ENCODE results near the gene THADA. TPM values are rescaled to one million over a fixed set of nuclear protein-coding genes. Genes with fewer than 3 reads are reported as not detected.

THADA gene
- total and polyA plus RNA-seq, 7 donors = 4.4 to 35.2 (median 20.2) TPM

DNA sequence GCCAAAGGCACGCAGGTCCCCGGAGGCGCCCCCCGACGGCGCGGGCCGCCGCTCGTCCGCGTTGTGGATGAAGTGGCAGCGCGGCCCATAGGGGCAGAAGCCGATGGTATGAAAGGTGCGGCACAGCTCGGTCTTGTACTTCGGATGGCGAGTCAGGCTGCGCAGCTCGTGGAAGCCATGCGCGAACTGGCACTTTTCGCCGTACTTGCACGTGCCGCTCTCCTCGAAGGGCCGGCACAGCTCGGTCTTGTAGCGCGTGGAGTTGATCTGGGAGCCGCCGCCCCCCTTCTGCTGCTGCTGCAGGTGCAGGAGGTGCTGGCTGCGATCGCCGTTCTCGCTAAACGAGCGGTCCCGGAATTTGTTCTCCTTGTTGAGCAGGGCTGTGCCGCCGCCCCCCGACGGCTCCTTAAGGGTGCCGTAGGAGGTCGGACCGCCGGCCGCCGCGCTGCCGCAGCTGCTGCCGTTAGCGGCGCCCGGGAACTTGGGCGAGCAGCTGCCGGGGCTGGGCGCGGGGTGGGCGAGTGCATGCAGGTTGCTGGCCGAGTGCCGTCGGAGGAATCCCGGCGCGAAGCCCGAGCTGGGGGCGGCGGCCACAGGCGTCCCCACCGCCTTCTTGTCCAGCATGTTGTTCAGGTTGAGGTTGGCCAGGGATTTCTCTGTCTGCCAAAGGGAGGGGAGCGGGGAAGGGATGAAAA, 370.6 kb downstream of the THADA start:
- DNase-seq = peak; percentile 87
- 0% methylated on average over 74 of the region's 74 CpGs for WGBS, 2 donors
- intact Hi-C loops (cut with DNase I) = loop anchor here (5.0 kb wide), 2 partner anchors 122 to 312 kb away; no protein-coding TSS in a partner anchor
- peak overlapping the region; percentile 73 to 96 (median 92) for H3K4me3 ChIP-seq
- no peaks in the 10 kb centered on the region for H3K9me3 ChIP-seq
- H3K4me1 ChIP-seq = peaks cover 0 to 57% (median 50%) of the 10 kb centered on the region in 4 donors
- TF ChIP-seq POLR2A (IDR thresholded peaks at IDR 0.05) (no peak), EP300 (IDR thresholded peaks at IDR 0.05) (no peak), POLR2AphosphoS5 (IDR thresholded peaks at IDR 0.05) (peak in 3 of 4 donors; percentile 41 to 68 (median 41))
- TF ChIP-seq, protein P1, sequence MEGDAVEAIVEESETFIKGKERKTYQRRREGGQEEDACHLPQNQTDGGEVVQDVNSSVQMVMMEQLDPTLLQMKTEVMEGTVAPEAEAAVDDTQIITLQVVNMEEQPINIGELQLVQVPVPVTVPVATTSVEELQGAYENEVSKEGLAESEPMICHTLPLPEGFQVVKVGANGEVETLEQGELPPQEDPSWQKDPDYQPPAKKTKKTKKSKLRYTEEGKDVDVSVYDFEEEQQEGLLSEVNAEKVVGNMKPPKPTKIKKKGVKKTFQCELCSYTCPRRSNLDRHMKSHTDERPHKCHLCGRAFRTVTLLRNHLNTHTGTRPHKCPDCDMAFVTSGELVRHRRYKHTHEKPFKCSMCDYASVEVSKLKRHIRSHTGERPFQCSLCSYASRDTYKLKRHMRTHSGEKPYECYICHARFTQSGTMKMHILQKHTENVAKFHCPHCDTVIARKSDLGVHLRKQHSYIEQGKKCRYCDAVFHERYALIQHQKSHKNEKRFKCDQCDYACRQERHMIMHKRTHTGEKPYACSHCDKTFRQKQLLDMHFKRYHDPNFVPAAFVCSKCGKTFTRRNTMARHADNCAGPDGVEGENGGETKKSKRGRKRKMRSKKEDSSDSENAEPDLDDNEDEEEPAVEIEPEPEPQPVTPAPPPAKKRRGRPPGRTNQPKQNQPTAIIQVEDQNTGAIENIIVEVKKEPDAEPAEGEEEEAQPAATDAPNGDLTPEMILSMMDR (IDR thresholded peaks at IDR 0.05) = no peak
- peaks cover 5 to 30% (median 16%) of the 10 kb centered on the region in 4 donors for H3K36me3 ChIP-seq
- peak overlapping the region; percentile 99 to 100 (median 100) for H3K27ac ChIP-seq
- H3K27me3 ChIP-seq = no peaks in the 10 kb centered on the region

DNA sequence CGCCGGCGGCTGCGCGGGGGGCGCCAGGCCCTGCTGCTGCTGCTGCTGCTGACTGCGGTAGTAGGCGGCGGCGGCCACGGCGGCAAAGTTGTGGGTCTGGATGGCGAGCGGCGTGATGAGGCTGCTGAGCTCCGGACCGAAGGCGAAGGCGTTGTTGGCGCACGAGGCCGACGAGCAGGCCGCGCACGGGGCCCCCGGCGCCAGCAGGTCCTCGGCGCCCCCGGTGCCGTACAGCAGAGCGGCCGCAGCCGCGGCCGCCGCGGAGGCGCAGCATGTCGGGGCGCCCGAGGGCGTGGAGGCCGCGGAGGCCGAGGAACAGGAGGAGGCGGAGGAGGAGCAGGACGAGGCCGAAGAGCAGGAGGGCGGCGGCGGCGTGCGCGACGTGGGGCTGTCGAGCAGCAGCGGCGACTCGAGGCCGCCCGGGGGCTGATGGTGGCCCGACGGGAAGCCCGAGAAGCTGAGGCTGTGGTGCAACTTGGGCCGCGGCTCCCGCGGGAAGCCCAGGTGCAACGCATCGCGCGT, 371.2 kb downstream of the THADA start:
- Histone ChIP-seq H3K9me3 (no peaks in the 10 kb centered on the region), H3K4me3 (peak overlapping the region; percentile 73 to 96 (median 92)), H3K4me1 (peaks cover 0 to 56% (median 52%) of the 10 kb centered on the region in 4 donors), H3K27me3 (no peaks in the 10 kb centered on the region), H3K36me3 (peaks cover 5 to 30% (median 16%) of the 10 kb centered on the region in 4 donors), H3K27ac (peak overlapping the region; percentile 99 to 100 (median 100))
- no peak for TF ChIP-seq POLR2A (IDR thresholded peaks at IDR 0.05)
- TF ChIP-seq, protein P1 (IDR thresholded peaks at IDR 0.05) = no peak
- no peak for TF ChIP-seq EP300 (IDR thresholded peaks at IDR 0.05)
- TF ChIP-seq POLR2AphosphoS5 (IDR thresholded peaks at IDR 0.05) = no peak
- peak; percentile 74 for DNase-seq
- 0% methylated on average over 74 of the region's 74 CpGs for WGBS, 2 donors
- intact Hi-C loops (cut with DNase I) = loop anchor here (5.0 kb wide), 3 partner anchors 117 to 313 kb away; no protein-coding TSS in a partner anchor

DNA sequence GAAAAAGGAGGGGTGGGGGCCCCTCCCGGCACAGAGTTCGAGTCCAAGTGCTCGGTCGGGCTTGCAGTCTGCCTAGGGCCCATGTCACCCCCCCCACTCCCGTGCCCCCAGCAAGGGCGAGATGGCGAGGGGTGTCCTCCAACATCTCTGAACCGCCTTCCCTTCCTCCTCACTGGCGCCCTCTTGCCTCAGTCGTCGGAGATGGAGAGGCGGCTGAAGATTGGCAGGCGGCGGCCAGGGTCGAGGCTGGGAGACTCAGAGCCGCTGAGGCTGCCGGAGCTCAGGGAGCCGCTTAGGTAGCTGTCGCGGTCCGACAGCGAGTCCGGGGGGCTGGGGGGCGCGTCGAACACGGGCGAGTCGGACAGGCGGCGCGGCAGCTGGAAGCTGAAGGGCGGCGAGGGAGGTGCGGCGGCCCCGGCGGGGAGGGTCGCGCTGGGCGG, 371.7 kb downstream of the THADA start:
- peaks cover 5 to 30% (median 16%) of the 10 kb centered on the region in 4 donors for H3K36me3 ChIP-seq
- H3K27me3 ChIP-seq = no peaks in the 10 kb centered on the region
- intact Hi-C loops (cut with DNase I) = loop anchor here (5.0 kb wide), 1 partner anchor 117 kb away; no protein-coding TSS in a partner anchor
- peak; percentile 86 for DNase-seq
- no peak for TF ChIP-seq POLR2A (IDR thresholded peaks at IDR 0.05)
- TF ChIP-seq, protein P1 (IDR thresholded peaks at IDR 0.05) = peak in 2 of 4 experiments; percentile 9 to 26
- no peak for TF ChIP-seq EP300 (IDR thresholded peaks at IDR 0.05)
- peak; percentile 13 to 74 (median 59) for TF ChIP-seq POLR2AphosphoS5 (IDR thresholded peaks at IDR 0.05)
- peak overlapping the region; percentile 99 to 100 (median 100) for H3K27ac ChIP-seq
- no peaks in the 10 kb centered on the region for H3K9me3 ChIP-seq
- peak overlapping the region; percentile 73 to 96 (median 92) for H3K4me3 ChIP-seq
- WGBS, 2 donors = 0 to 1% methylated on average over 41 of the region's 41 CpGs
- H3K4me1 ChIP-seq = peaks cover 0 to 57% (median 52%) of the 10 kb centered on the region in 4 donors

DNA sequence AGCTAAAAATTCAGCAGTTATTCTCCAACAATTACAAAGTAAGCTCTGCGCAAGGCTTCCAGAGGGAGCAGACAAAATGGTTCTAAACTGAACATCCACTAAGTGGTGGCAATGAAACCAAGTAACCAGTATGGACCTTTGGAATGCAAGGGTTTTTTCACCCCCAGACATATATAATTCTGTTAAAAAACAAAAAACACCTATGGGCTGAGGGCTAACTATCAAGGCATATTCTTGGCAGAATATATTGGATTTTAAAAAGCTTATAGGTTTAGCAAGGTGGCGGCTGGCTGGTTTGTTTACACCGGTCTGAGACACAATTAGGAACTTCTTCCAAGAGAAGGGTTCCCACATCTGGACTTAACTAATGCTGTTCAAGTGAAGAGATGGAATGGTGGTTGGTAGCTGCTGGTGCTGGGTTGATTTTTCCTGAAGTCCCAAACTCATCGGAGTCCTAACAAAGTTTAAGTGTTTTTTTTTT, 372.3 kb downstream of the THADA start:
- peaks cover 0 to 57% (median 52%) of the 10 kb centered on the region in 4 donors for H3K4me1 ChIP-seq
- no peak for DNase-seq
- peak overlapping the region; percentile 99 to 100 (median 100) for H3K27ac ChIP-seq
- TF ChIP-seq POLR2A (IDR thresholded peaks at IDR 0.05) = no peak
- TF ChIP-seq POLR2AphosphoS5 (IDR thresholded peaks at IDR 0.05) = peak in 2 of 4 donors; percentile 33 to 37
- no peaks in the 10 kb centered on the region for H3K9me3 ChIP-seq
- intact Hi-C loops (cut with DNase I) = loop anchor here (5.0 kb wide), 1 partner anchor 116 kb away; no protein-coding TSS in a partner anchor
- peak overlapping the region; percentile 73 to 96 (median 92) for H3K4me3 ChIP-seq
- 0 to 3% methylated on average over 4 of the region's 4 CpGs for WGBS, 2 donors
- peaks cover 5 to 30% (median 16%) of the 10 kb centered on the region in 4 donors for H3K36me3 ChIP-seq
- no peaks in the 10 kb centered on the region for H3K27me3 ChIP-seq
